Esophagus (tissue), 2 donors: ENCODE measurements around the gene APBB2. TPM values are rescaled to one million over a fixed set of nuclear protein-coding genes. Genes with fewer than 3 reads are reported as not detected.
"Not testable (repeated sequence)": the region's sequence is repeated elsewhere in the genome, so short reads cannot be mapped to it uniquely, and the experiment has no call there.

Source experiments
- H3K27ac ChIP-seq, 2 donors: one replicate each; pipeline ENCODE4 v1.5.1; 2013; ENCODE audit warnings: low read depth in 2 of 2, mild to moderate bottlenecking in 2 of 2, inconsistent platforms in 1 of 2, low read length in 1 of 2, moderate library complexity in 1 of 2
- H3K27me3 ChIP-seq, 2 donors: one replicate each; pipeline ENCODE4 v1.6.1; 2013; ENCODE audit warnings: low read length in 2 of 2, control low read depth in 1 of 2, mild to moderate bottlenecking in 1 of 2; ENCODE audit not compliant: insufficient read depth in 2 of 2, control insufficient read depth in 1 of 2
- H3K36me3 ChIP-seq, 2 donors: one replicate each; pipeline ENCODE4 v1.6.1; 2013; ENCODE audit warnings: low read length in 1 of 2; ENCODE audit not compliant: control insufficient read depth in 2 of 2, insufficient read depth in 2 of 2
- H3K4me1 ChIP-seq, 2 donors: one replicate each; pipeline ENCODE4 v1.6.1; 2013; ENCODE audit warnings: low read length in 1 of 2; ENCODE audit not compliant: control insufficient read depth in 2 of 2, insufficient read depth in 2 of 2
- H3K4me3 ChIP-seq, 2 donors: one replicate each; pipeline ENCODE4 v1.5.1; 2013; ENCODE audit warnings: low read length in 2 of 2, mild to moderate bottlenecking in 2 of 2, low read depth in 1 of 2, moderate library complexity in 1 of 2
- H3K9me3 ChIP-seq, 2 donors: one replicate each; pipeline ENCODE4 v1.6.1; 2013; ENCODE audit warnings: mild to moderate bottlenecking in 2 of 2, low read depth in 1 of 2, low read length in 1 of 2, moderate library complexity in 1 of 2; ENCODE audit not compliant: control insufficient read depth in 2 of 2, insufficient read depth in 1 of 2
- WGBS, 2 donors: extraction: QIAGEN DNeasy Blood & Tissue Kit; methylation state at CpG; one replicate each; pipeline ENCODE4 v1.1.7; 2013; 5-methylcytosine and 5-hydroxymethylcytosine counted together
- polyA plus RNA-seq, 2 donors: library from polyadenylated mRNA; stranded (reverse); fragments of 200-250 nt; gene quantifications; one replicate each; pipeline ENCODE4 v1.2.3, GENCODE V29; 2013
- donor health status: healthy with polysubstance abuse.
- donor health status: Bipolar disorder and iron deficiency.

Gene APBB2
- polyA plus RNA-seq, 2 donors, result 3.0 to 4.0 TPM

DNA sequence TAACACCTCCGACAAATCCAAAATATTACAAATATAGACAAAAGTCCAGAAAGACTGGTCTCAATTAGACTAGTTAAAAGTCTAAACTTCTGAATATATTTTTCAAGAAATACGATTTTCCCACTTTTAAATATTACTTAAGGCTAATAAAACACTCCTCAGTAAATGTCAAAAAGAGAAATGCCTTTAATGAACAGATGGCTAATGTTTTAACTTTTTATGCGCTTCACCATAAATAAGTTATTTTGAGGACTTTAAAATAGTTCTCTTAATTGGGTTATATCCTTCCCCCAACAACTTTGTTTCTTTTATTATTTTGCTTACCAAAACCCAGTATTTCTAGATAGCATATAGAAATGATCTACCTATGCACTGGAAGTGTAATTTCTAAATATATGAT lies 201.4 kb downstream of the APBB2 start:
- Histone ChIP-seq H3K4me3 (no peak overlapping the region), H3K27ac (no peak overlapping the region), H3K36me3 (peaks cover 0 to 2% of the 10 kb centered on the region in 2 donors), H3K27me3 (no peaks in the 10 kb centered on the region), H3K4me1 (no peaks in the 10 kb centered on the region), H3K9me3 (no peaks in the 10 kb centered on the region)
- WGBS, 2 donors, result 71 to 72% methylated on average over 3 of the region's 3 CpGs

DNA sequence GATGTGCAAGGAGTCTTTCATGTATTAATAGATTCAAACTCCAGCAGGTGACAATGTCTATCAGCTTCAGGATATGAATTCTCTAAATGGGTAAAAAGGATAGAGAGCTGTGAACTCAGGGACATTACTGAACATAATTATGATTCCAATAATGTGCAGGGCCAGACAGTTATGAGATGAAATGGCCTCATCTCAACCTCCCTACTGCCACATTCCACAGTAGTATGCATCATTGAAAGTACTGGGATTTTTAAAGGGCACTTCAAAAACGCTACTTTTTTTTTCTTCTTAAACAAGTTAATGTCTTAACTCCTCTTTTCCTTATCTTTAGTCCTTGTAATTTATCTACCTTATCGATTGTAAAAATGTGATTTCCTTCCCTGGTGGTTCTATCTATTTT lies 202.0 kb downstream of the APBB2 start:
- H3K4me3 ChIP-seq, result no peak overlapping the region
- no peaks in the 10 kb centered on the region for H3K27me3 ChIP-seq
- no peaks in the 10 kb centered on the region for H3K4me1 ChIP-seq
- peaks cover 0 to 2% of the 10 kb centered on the region in 2 donors for H3K36me3 ChIP-seq
- no peak overlapping the region for H3K27ac ChIP-seq
- WGBS, 2 donors, result 61 to 76% methylated on average over 2 of the region's 2 CpGs
- H3K9me3 ChIP-seq, result no peaks in the 10 kb centered on the region

DNA sequence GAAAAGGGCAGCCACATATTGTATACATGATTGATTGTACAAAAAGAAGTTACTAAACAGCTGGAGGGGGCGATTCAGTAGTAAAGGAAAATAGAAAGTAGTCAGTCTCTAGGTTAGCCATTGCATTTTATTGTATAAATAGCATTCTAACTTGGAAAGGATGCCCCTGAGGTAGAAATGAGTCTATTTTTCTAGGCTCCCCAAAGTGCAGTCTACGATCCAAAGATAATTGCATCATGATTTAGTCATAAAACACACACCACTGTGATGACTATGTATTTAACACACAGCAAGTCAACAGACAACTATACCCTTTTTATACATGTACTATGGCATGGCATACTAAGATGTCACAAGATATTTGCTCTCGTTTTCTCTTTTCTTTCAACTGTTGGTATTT lies 204.9 kb downstream of the APBB2 start:
- Histone ChIP-seq H3K4me3 (no peak overlapping the region), H3K36me3 (peaks cover 0 to 2% of the 10 kb centered on the region in 2 donors), H3K27me3 (no peaks in the 10 kb centered on the region), H3K4me1 (no peaks in the 10 kb centered on the region), H3K9me3 (no peaks in the 10 kb centered on the region), H3K27ac (no peak overlapping the region)
- 53 to 61% methylated on average over 3 of the region's 3 CpGs for WGBS, 2 donors

DNA sequence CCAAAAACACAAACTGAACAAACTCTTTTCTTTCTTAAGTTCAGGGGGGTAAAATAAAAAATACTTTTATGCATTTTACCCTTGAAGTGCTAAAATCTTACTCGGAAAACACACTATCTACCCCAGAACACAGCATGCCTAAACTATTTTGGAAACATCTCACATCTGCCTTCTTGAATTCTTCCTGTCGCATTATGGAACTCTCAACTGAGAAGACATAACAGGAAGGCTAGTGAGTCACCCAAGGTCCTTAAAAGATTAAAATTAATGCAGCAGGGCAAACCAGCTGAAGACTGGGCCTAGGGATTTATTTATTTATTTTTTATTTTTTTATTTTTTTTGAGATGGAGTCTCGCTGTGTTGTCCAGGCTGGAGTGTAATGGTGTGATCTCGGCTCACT lies 208.2 kb downstream of the APBB2 start:
- Histone ChIP-seq H3K4me3 (no peak overlapping the region), H3K36me3 (no peaks in the 10 kb centered on the region), H3K27ac (no peak overlapping the region), H3K9me3 (no peaks in the 10 kb centered on the region), H3K4me1 (no peaks in the 10 kb centered on the region), H3K27me3 (no peaks in the 10 kb centered on the region)
- 87 to 89% methylated on average over 4 of the region's 4 CpGs for WGBS, 2 donors

DNA sequence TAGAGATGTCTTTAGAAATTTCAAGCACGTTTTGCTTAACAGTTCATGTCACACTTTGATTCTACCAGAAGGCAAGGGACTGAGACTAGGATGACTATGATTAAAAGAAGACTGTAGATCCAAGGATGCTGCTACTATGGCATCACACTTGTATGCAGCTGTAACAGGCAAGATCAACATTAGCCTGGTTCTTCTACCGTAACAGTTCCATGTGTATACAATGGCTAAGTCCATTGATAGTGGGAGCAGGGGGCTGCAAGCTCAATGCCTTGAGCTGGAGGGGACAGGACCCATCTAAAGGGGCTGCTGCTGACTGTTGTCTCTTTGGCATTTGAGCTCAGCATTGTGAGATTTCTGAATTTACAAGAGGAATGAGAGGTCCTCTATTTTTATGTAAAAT lies 212.0 kb downstream of the APBB2 start:
- 80 to 84% methylated on average over 2 of the region's 2 CpGs for WGBS, 2 donors
- H3K27me3 ChIP-seq, result no peaks in the 10 kb centered on the region
- no peak overlapping the region for H3K27ac ChIP-seq
- no peaks in the 10 kb centered on the region for H3K36me3 ChIP-seq
- no peaks in the 10 kb centered on the region for H3K9me3 ChIP-seq
- H3K4me1 ChIP-seq, result no peaks in the 10 kb centered on the region
- no peak overlapping the region for H3K4me3 ChIP-seq

DNA sequence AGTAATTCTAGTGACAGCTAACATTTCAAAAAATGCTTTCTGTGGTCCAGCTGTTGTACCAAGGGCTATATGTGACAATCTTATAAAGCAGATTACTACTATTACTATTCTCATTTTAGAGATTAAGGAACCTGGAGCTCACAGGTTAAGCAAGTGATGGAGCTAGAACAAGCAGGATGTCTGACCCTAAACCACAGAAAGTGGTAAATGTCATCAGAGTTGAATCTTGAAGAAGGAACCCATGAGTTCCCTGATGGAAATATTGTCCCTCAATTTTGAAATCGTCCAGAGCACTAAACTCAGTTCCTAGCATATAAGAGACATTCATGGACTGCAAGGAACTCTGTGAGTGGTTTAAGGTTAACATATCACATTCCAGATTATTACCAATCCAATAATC lies 214.0 kb downstream of the APBB2 start:
- Histone ChIP-seq H3K9me3 (no peaks in the 10 kb centered on the region), H3K4me1 (no peaks in the 10 kb centered on the region), H3K36me3 (no peaks in the 10 kb centered on the region), H3K27ac (no peak overlapping the region), H3K4me3 (no peak overlapping the region), H3K27me3 (no peaks in the 10 kb centered on the region)
- WGBS, 2 donors, result 66 to 81% methylated on average over 1 of the region's 1 CpG

DNA sequence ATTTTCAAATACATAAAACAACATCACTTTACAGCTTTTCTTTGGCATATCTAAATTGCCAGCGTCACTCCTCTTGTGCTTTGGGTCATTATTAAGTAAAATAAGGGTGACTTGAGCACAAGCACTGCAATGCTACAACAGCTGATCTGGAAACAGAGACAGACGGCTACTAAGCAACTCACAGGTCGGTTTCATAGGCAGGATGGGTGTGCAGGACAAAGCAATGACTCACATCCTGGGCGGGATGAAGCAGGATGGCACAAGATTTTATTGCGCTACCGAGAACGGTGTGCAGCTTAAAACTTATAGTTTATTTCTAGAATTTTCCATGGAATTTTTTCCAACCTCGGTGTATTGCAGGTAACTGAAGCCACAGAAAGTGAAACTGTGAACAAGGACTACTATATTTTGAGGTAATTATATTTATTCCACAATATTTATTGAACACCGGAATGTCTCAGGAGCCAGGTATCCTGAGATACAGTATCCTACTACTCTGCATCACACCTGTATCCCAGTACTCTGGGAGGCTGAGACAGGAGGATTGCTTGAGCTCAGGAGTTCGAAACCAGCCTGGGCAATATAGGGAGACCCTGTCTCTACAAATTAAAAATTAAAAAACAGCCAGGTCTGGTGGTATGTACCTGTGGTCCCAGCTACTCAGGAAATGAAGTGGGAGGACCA lies 215.5 kb downstream of the APBB2 start:
- no peaks in the 10 kb centered on the region for H3K9me3 ChIP-seq
- no peaks in the 10 kb centered on the region for H3K36me3 ChIP-seq
- no peak overlapping the region for H3K27ac ChIP-seq
- H3K4me3 ChIP-seq, result no peak overlapping the region
- H3K27me3 ChIP-seq, result no peaks in the 10 kb centered on the region
- H3K4me1 ChIP-seq, result no peaks in the 10 kb centered on the region
- 76 to 78% methylated on average over 10 of the region's 10 CpGs for WGBS, 2 donors

DNA sequence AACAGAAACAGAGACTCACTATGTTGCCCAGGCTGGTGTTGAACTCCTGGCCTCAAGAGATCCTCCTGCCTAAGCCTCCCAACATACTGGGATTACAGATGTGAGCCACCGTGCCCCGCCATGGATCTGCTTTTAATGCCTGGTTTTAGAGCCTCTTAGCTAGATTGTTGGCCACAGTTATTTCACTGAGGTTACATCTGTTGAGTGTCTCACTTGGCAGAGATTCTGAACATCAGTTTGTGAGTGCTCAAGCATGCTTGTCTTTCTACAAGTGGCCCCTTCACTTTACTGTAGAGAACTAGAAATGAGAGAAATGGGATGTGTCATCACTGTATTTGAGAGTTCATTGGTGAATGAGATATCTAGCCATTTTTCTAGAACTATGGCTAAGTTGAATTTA lies 218.5 kb downstream of the APBB2 start:
- H3K27me3 ChIP-seq, result no peaks in the 10 kb centered on the region
- H3K27ac ChIP-seq, result no peak overlapping the region
- H3K4me1 ChIP-seq, result no peaks in the 10 kb centered on the region
- WGBS, 2 donors, result 79 to 88% methylated on average over 2 of the region's 2 CpGs
- H3K36me3 ChIP-seq, result no peaks in the 10 kb centered on the region
- no peaks in the 10 kb centered on the region for H3K9me3 ChIP-seq
- H3K4me3 ChIP-seq, result no peak overlapping the region

DNA sequence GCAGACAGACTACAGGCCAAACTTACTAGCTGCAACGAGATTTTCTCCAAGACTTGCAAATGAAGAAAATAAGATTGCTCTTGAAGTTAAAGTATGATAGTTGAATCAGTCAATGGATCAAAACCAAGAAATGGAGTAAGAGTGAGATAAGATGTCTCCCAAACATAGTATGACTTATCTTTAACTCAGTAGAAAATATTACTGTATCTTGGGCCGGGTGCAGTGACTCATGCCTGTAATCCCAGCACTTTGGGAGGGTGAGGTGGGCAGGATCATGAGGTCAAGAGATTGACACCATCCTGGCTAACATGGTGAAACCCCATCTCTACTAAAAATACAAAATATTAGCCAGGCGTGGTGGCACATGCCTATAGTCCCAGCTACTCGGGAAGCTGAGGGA lies 220.0 kb downstream of the APBB2 start:
- H3K36me3 ChIP-seq, H3K27ac ChIP-seq, H3K4me3 ChIP-seq, H3K9me3 ChIP-seq, H3K4me1 ChIP-seq, H3K27me3 ChIP-seq: not testable (repeated sequence)
- 63 to 66% methylated on average over 4 of the region's 4 CpGs for WGBS, 2 donors

DNA sequence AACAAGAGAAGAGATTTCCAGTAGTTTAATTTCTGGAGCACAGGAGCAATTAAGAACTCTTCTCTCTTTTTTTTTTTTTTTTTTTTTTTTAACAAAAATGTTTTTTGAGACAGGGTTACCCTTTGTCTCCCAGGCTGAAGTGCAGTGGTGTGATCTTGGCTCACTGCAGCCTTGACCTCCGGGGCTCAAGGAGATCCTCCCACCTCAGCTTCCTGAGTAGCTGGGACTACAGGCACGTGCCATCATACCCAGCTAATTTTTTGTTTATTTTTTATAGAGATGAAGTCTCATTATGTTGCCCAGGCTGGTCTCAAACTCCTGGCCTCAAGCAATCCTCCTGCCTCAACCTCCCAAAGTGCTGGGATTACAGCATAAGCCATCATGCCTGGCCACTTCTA lies 221.0 kb downstream of the APBB2 start:
- H3K36me3 ChIP-seq, H3K9me3 ChIP-seq: not testable (repeated sequence)
- 63 to 80% methylated on average over 2 of the region's 2 CpGs for WGBS, 2 donors

More for the DNA sequence above, 221.0 kb downstream of the APBB2 start:
- H3K27me3 ChIP-seq, H3K4me1 ChIP-seq, H3K4me3 ChIP-seq, H3K27ac ChIP-seq: not testable (repeated sequence)
